GM23338 (cell line): ENCODE results near the gene LPP. TPM values are rescaled to one million over a fixed set of nuclear protein-coding genes. Genes with fewer than 3 reads are reported as not detected.

Source experiments
- ATAC-seq: fragments of 200-7000 bp; cut with Tn5 transposase; 3 replicates; pipeline ENCODE4 v1.9.1; 2020
- DNase-seq: peaks from one replicate; pipeline ENCODE4 v3.0.0-alpha.2; 2015; ENCODE audit warnings: low spot score
- H2AFZ ChIP-seq: fragments of 200-600 bp; sonication (generic); 2 replicates; pipeline ENCODE4 v1.8.0; 2016; ENCODE audit warnings: antibody characterized with exemption, mild to moderate bottlenecking, moderate library complexity
- H3F3A ChIP-seq: fragments of 200-600 bp; sonication (generic); replicated peaks from 2 replicates; pipeline ENCODE4 v1.8.0; 2017; ENCODE audit warnings: antibody characterized with exemption, mixed run types, low read depth
- H3K27ac ChIP-seq: fragments of 200-600 bp; sonication (generic); 2 replicates; pipeline ENCODE4 v1.6.1; 2016; ENCODE audit warnings: low read depth
- H3K27me3 ChIP-seq: fragments of 200-600 bp; sonication (generic); 2 replicates; pipeline ENCODE4 v1.8.0; 2016; ENCODE audit warnings: mild to moderate bottlenecking, mixed run types, moderate library complexity; ENCODE audit not compliant: insufficient read depth
- H3K36me3 ChIP-seq: fragments of 200-600 bp; sonication (generic); 2 replicates; pipeline ENCODE4 v1.8.0; 2016; ENCODE audit warnings: mild to moderate bottlenecking; ENCODE audit not compliant: insufficient read depth
- H3K4me1 ChIP-seq: fragments of 200-600 bp; sonication (generic); 2 replicates; pipeline ENCODE4 v1.8.0; 2016; ENCODE audit warnings: mild to moderate bottlenecking, moderate library complexity; ENCODE audit not compliant: insufficient read depth
- H3K4me2 ChIP-seq: fragments of 200-600 bp; sonication (generic); 2 replicates; pipeline ENCODE4 v1.7.1; 2017; ENCODE audit warnings: mixed run types
- H3K4me3 ChIP-seq: fragments of 200-600 bp; sonication (generic); 2 replicates; pipeline ENCODE4 v1.6.1; 2016; ENCODE audit warnings: mixed run types
- H3K79me2 ChIP-seq: fragments of 200-600 bp; sonication (generic); replicated peaks from 2 replicates; pipeline ENCODE4 v1.8.0; 2017; ENCODE audit warnings: mild to moderate bottlenecking; ENCODE audit not compliant: insufficient read depth
- H3K9me2 ChIP-seq: fragments of 200-600 bp; sonication (generic); 2 replicates; pipeline ENCODE4 v1.8.0; 2017; ENCODE audit not compliant: insufficient read depth
- H4K20me1 ChIP-seq: fragments of 200-600 bp; sonication (generic); replicated peaks from 2 replicates; pipeline ENCODE4 v1.8.0; 2017; ENCODE audit warnings: mild to moderate bottlenecking; ENCODE audit not compliant: insufficient read depth
- H3K27ac Mint-ChIP-seq: 2 replicates; pipeline ENCODE4 v1.8.0; 2020; ENCODE audit warnings: inconsistent platforms, mild to moderate bottlenecking, moderate library complexity, mixed read lengths
- H3K27me3 Mint-ChIP-seq: 3 replicates; pipeline ENCODE4 v1.8.0; 2022; ENCODE audit warnings: low read depth, mild to moderate bottlenecking, moderate library complexity, mixed read lengths, inconsistent platforms; ENCODE audit not compliant: insufficient read depth, poor library complexity
- H3K36me3 Mint-ChIP-seq: 3 replicates; pipeline ENCODE4 v1.8.0; 2021; ENCODE audit warnings: low read depth, mild to moderate bottlenecking, inconsistent platforms, moderate library complexity, mixed read lengths
- H3K4me1 Mint-ChIP-seq: 3 replicates; pipeline ENCODE4 v1.8.0; 2020; ENCODE audit warnings: mild to moderate bottlenecking, inconsistent platforms, mixed read lengths
- H3K4me3 Mint-ChIP-seq: 3 replicates; pipeline ENCODE4 v1.8.0; 2021; ENCODE audit warnings: moderate library complexity, mild to moderate bottlenecking, inconsistent platforms, mixed read lengths
- H3K9me3 Mint-ChIP-seq: 3 replicates; pipeline ENCODE4 v1.8.0; 2020; ENCODE audit warnings: moderate library complexity, mild to moderate bottlenecking, inconsistent platforms, mixed read lengths
- CTCF ChIP-seq, 2 experiments: fragments of 200-600 bp in 1 of 2; sonication (generic) in 1 of 2; conservative IDR thresholded peaks; 2 replicates each; pipeline versions ENCODE4 v1.5.1 to v1.6.1; 2016 to 2017; ENCODE audit warnings: antibody characterized with exemption in 2 of 2, low read depth in 2 of 2, mild to moderate bottlenecking in 2 of 2, moderate library complexity in 1 of 2
- EZH2 ChIP-seq: fragments of 200-600 bp; sonication (generic); IDR thresholded peaks from one replicate; pipeline ENCODE4 v1.8.0; 2017; ENCODE audit warnings: antibody characterized with exemption, mild to moderate bottlenecking, low read depth; ENCODE audit not compliant: unreplicated experiment
- STAT1 ChIP-seq: IDR thresholded peaks from one replicate; pipeline ENCODE4 v1.6.1; 2016; ENCODE audit warnings: antibody characterized with exemption; ENCODE audit not compliant: unreplicated experiment
- ZNF331 ChIP-seq: fragments of 250-450 bp; sonication (Bioruptor Pico); IDR thresholded peaks from 2 replicates; pipeline ENCODE4 v1.5.0; 2020; ENCODE audit warnings: low read depth, mild to moderate bottlenecking, moderate library complexity
- ZNF462 ChIP-seq: fragments of 250-450 bp; sonication (Bioruptor Pico); IDR thresholded peaks from 2 replicates; pipeline ENCODE4 v1.5.0; 2020; ENCODE audit warnings: mild to moderate bottlenecking, moderate library complexity
- polyA plus RNA-seq: library from polyadenylated mRNA; unstranded; fragments of >200 nt; fragmentation: Nextera tagmentation; extraction: Ambion mirVana; gene quantifications from 2 replicates; pipeline ENCODE4 v1.2.1, GENCODE V29; 2016
- total RNA-seq: library from RNA; depleted of rRNA; stranded (reverse); fragments of >200 nt; shearing (Covaris generic); gene quantifications from 2 replicates; pipeline ENCODE4 v1.2.3, GENCODE V29; 2014

Gene LPP
- total and polyA plus RNA-seq, 2 experiments from 2014 or later: 23.0 to 35.2 TPM

- no peak for TF ChIP-seq ZNF462 (CRISPR knock-in tag)
- no peak for TF ChIP-seq ZNF331
- no peak for TF ChIP-seq EZH2
- TF ChIP-seq CTCF (conservative IDR thresholded peaks at IDR 0.05; ENCODE audit: low read depth in 2 of 2): no peak
- TF ChIP-seq STAT1: no peak
Observed at GRCh38 chr3:188869628-188870027, 715.7 kb downstream of the LPP start (continued).

- no peaks in the 10 kb centered on the region for H3K4me1 Mint-ChIP-seq
- Histone ChIP-seq H3K4me1 (no peaks in the 10 kb centered on the region), H3F3A (no peaks in the 10 kb centered on the region), H2AFZ (no peak overlapping the region), H3K4me2 (no peak overlapping the region), H3K4me3 (no peak overlapping the region), H3K36me3 (no peaks in the 10 kb centered on the region), H3K27ac (no peak overlapping the region), H3K27me3 (no peaks in the 10 kb centered on the region), H4K20me1 (no peaks in the 10 kb centered on the region), H3K79me2 (no peaks in the 10 kb centered on the region), H3K9me2 (no peaks in the 10 kb centered on the region)
- no peaks in the 10 kb centered on the region; the same call in 2 of the 3 replicates for H3K36me3 Mint-ChIP-seq
- no peak overlapping the region for H3K27ac Mint-ChIP-seq
- H3K4me3 Mint-ChIP-seq: no peak overlapping the region
- ATAC-seq (no peak), DNase-seq (no peak)
- no peaks in the 10 kb centered on the region for H3K9me3 Mint-ChIP-seq
- H3K27me3 Mint-ChIP-seq: no peaks in the 10 kb centered on the region
- TF ChIP-seq ZNF462 (CRISPR knock-in tag): no peak
Observed at GRCh38 chr3:188870431-188870830, 716.5 kb downstream of the LPP start.
